Ascending aorta (tissue), 2 donors: ENCODE measurements around the gene FAM170B. TPM values are rescaled to one million over a fixed set of nuclear protein-coding genes. Genes with fewer than 3 reads are reported as not detected.

ENCODE experiments used
- DNase-seq, 2 donors: peaks; one replicate each; pipeline ENCODE4 v3.0.0-alpha.2; 2019; ENCODE audit warnings: low spot score in 2 of 2
- H3K27ac ChIP-seq, 2 donors: fragments of 200-600 bp; sonication (generic); one replicate each; pipeline ENCODE4 v1.5.1; 2016 to 2017; ENCODE audit warnings: mild to moderate bottlenecking in 1 of 2
- H3K27me3 ChIP-seq: fragments of 200-600 bp; sonication (generic); one replicate; pipeline ENCODE4 v1.5.1; 2017
- H3K36me3 ChIP-seq, 2 donors: fragments of 200-600 bp; sonication (generic); one replicate each; pipeline ENCODE4 v1.5.1; 2016
- H3K4me1 ChIP-seq, 2 donors: fragments of 200-600 bp; sonication (generic); one replicate each; pipeline ENCODE4 v1.5.1; 2016 to 2017; ENCODE audit warnings: mild to moderate bottlenecking in 1 of 2
- H3K4me3 ChIP-seq, 2 donors: fragments of 200-600 bp; sonication (generic); one replicate each; pipeline ENCODE4 v1.5.1; 2016 to 2017; ENCODE audit warnings: mild to moderate bottlenecking in 1 of 2
- H3K9me3 ChIP-seq, 2 donors: fragments of 200-600 bp; sonication (generic); one replicate each; pipeline ENCODE4 v1.5.1; 2016
- CTCF ChIP-seq, 3 experiments: fragments of 200-600 bp in 2 of 3; fragments of 450-650 bp in 1 of 3; sonication (generic) in 2 of 3; IDR thresholded peaks; one replicate each; pipeline ENCODE4 v1.5.1; 2016 to 2019; ENCODE audit warnings: antibody characterized with exemption in 3 of 3, mild to moderate bottlenecking in 1 of 3, moderate library complexity in 1 of 3
- intact Hi-C: fragments of 100-400 bp; cut with DNase I; formaldehyde crosslinking; loops from one replicate; pipeline ENCODE4 v1.15.1; 2023
- total RNA-seq: library from RNA; depleted of rRNA; stranded (reverse); fragments of >200 nt; gene quantifications from one replicate; pipeline ENCODE4 v1.1.0, GENCODE V29; 2016

FAM170B gene
- total RNA-seq, 1 donor from 2014 or later, result not detected

- Histone ChIP-seq H3K27ac (peak overlapping the region; percentile 54 to 69), H3K27me3 (no peaks in the 10 kb centered on the region), H3K4me1 (peaks cover 0 to 26% of the 10 kb centered on the region in 2 donors), H3K36me3 (no peaks in the 10 kb centered on the region), H3K4me3 (no peak overlapping the region), H3K9me3 (no peaks in the 10 kb centered on the region)
- DNase-seq, result no peak
- no peak for TF ChIP-seq CTCF (IDR thresholded peaks at IDR 0.05)
- intact Hi-C loops, result no loop called here
Observed at GRCh38 chr10:49140304-49141177, 6.7 kb upstream of the FAM170B start.

- peak in 1 of 2 donors; percentile 81 for DNase-seq
- peak overlapping the region; percentile 69 to 77 for H3K27ac ChIP-seq
- no peak overlapping the region for H3K4me3 ChIP-seq
- H3K4me1 ChIP-seq, result peaks cover 0 to 27% of the 10 kb centered on the region in 2 donors
- no peaks in the 10 kb centered on the region for H3K36me3 ChIP-seq
- H3K27me3 ChIP-seq, result no peaks in the 10 kb centered on the region
- intact Hi-C loops, result loop anchor here (2.0 kb wide), 1 partner anchor 23 kb away; no protein-coding TSS in a partner anchor
- H3K9me3 ChIP-seq, result no peaks in the 10 kb centered on the region
- TF ChIP-seq CTCF (IDR thresholded peaks at IDR 0.05), result no peak
Observed at GRCh38 chr10:49139846-49140195, 6.0 kb upstream of the FAM170B start.

GRCh38 chr10:49139028-49139845, 5.4 kb upstream of the FAM170B start:
- Histone ChIP-seq H3K27ac (peak overlapping the region; percentile 69 to 77), H3K4me1 (peaks cover 0 to 27% of the 10 kb centered on the region in 2 donors), H3K36me3 (no peaks in the 10 kb centered on the region), H3K4me3 (no peak overlapping the region), H3K9me3 (no peaks in the 10 kb centered on the region), H3K27me3 (no peaks in the 10 kb centered on the region)
- no peak for DNase-seq
- intact Hi-C loops, result loop anchor here (2.0 kb wide), 1 partner anchor 22 kb away; no protein-coding TSS in a partner anchor
- TF ChIP-seq CTCF (IDR thresholded peaks at IDR 0.05), result no peak

- Histone ChIP-seq H3K27me3 (no peaks in the 10 kb centered on the region), H3K27ac (peak overlapping the region; percentile 69 to 77), H3K9me3 (no peaks in the 10 kb centered on the region), H3K4me3 (no peak overlapping the region), H3K36me3 (no peaks in the 10 kb centered on the region), H3K4me1 (peaks cover 0 to 27% of the 10 kb centered on the region in 2 donors)
- no peak for TF ChIP-seq CTCF (IDR thresholded peaks at IDR 0.05)
- DNase-seq, result no peak
- intact Hi-C loops, result loop anchor here (2.0 kb wide), 1 partner anchor 22 kb away; no protein-coding TSS in a partner anchor
Observed at GRCh38 chr10:49138361-49138891, 4.6 kb upstream of the FAM170B start.

GRCh38 chr10:49136525-49136924, 2.7 kb upstream of the FAM170B start:
- TF ChIP-seq CTCF (IDR thresholded peaks at IDR 0.05), result no peak
- H3K27me3 ChIP-seq, result no peaks in the 10 kb centered on the region
- no peak for DNase-seq
- intact Hi-C loops, result no loop called here
- H3K4me1 ChIP-seq, result peaks cover 0 to 27% of the 10 kb centered on the region in 2 donors
- H3K4me3 ChIP-seq, result no peak overlapping the region
- no peaks in the 10 kb centered on the region for H3K9me3 ChIP-seq
- H3K36me3 ChIP-seq, result no peaks in the 10 kb centered on the region
- peak overlapping the region; percentile 39 to 58 for H3K27ac ChIP-seq
